Frontal cortex (tissue), 4 donors: ENCODE data around the gene ASCL4. TPM values are rescaled to one million over a fixed set of nuclear protein-coding genes. Genes with fewer than 3 reads are reported as not detected.
A peak's percentile ranks its signal among the peaks of the same experiment; 100 is the strongest.

ENCODE experiments used
- DNase-seq, 2 donors: peaks; one replicate each; pipeline ENCODE4 v3.0.0; 2012; ENCODE audit warnings: low spot score in 2 of 2
- FAIRE-seq: peaks from 2 replicates; lab custom pipeline; 2012; peaks lifted over from hg19 to GRCh38; lab: Jason Lieb, UNC
- total RNA-seq: library from RNA; depleted of rRNA; stranded (reverse); fragments of >200 nt; gene quantifications from one replicate; pipeline ENCODE4 v1.2.3, GENCODE V29; 2014
- donor health status: control.
- donor health status: control.
- donor health status: control.

Gene ASCL4
- total RNA-seq, 1 donor from 2014 or later, result not detected

GRCh38 chr12:107776171-107776570 lies 1.7 kb downstream of the ASCL4 start:
- FAIRE-seq (no peak), DNase-seq (no peak)

- no peak for DNase-seq
- no peak for FAIRE-seq
These were observed 4.0 kb downstream of the ASCL4 start for GRCh38 chr12:107778383-107779025.

- FAIRE-seq, result no peak
- no peak for DNase-seq
These were observed 4.8 kb downstream of the ASCL4 start for GRCh38 chr12:107779077-107779831.

GRCh38 chr12:107780298-107780697 lies 5.8 kb downstream of the ASCL4 start:
- DNase-seq, result no peak
- no peak for FAIRE-seq

- no peak for DNase-seq
- FAIRE-seq, result no peak
These were observed 7.6 kb downstream of the ASCL4 start for GRCh38 chr12:107782067-107782466.

GRCh38 chr12:107783406-107784376 lies 9.2 kb downstream of the ASCL4 start:
- FAIRE-seq (no peak), DNase-seq (no peak)

- FAIRE-seq, result no peak
- no peak for DNase-seq
These were observed 13.8 kb downstream of the ASCL4 start for GRCh38 chr12:107788281-107788680.

- FAIRE-seq (no peak), DNase-seq (no peak)
These were observed 14.4 kb downstream of the ASCL4 start for GRCh38 chr12:107788690-107789458.

- FAIRE-seq, result no peak
- DNase-seq, result no peak
These were observed 17.1 kb downstream of the ASCL4 start for GRCh38 chr12:107791465-107792089.

- DNase-seq, result no peak
- no peak for FAIRE-seq
These were observed 19.9 kb downstream of the ASCL4 start for GRCh38 chr12:107794451-107794850.

- no peak for FAIRE-seq
- no peak for DNase-seq
These were observed 24.1 kb downstream of the ASCL4 start for GRCh38 chr12:107798580-107798979.

- DNase-seq (no peak), FAIRE-seq (no peak)
These were observed 26.6 kb downstream of the ASCL4 start for GRCh38 chr12:107801150-107801549.

GRCh38 chr12:107803092-107803491 lies 28.6 kb downstream of the ASCL4 start:
- FAIRE-seq, result no peak
- no peak for DNase-seq

GRCh38 chr12:107805488-107806180 lies 31.1 kb downstream of the ASCL4 start:
- DNase-seq (no peak), FAIRE-seq (no peak)

GRCh38 chr12:107807471-107808150 lies 33.1 kb downstream of the ASCL4 start:
- no peak for FAIRE-seq
- DNase-seq, result no peak

GRCh38 chr12:107817250-107817649 lies 42.7 kb downstream of the ASCL4 start:
- DNase-seq (no peak), FAIRE-seq (no peak)

GRCh38 chr12:107818984-107819383 lies 44.5 kb downstream of the ASCL4 start:
- FAIRE-seq, result no peak

GRCh38 chr12:107822356-107822755 lies 47.9 kb downstream of the ASCL4 start:
- no peak for FAIRE-seq
- no peak for DNase-seq

More at GRCh38 chr12:107818984-107819383, 44.5 kb downstream of the ASCL4 start:
- DNase-seq, result peak in 1 of 2 donors; percentile 42
